IPS-11a (cell line): ENCODE data around the gene ASF1B.

ENCODE experiments used
- H3K4me3 ChIP-seq: one replicate; pipeline ENCODE4 v1.5.1; 2013; ENCODE audit warnings: low read depth, low read length, control low read depth

ASF1B gene

GRCh38 chr19:14088634-14089411 lies 47.6 kb downstream of the ASF1B start:
- peak overlapping the region; percentile 25 for H3K4me3 ChIP-seq

- H3K4me3 ChIP-seq: no peak overlapping the region
Measured at GRCh38 chr19:14086098-14086497, 50.3 kb downstream of the ASF1B start.

- peak within 1 kb of the TSS; percentile 13 for H3K4me3 ChIP-seq
Measured at GRCh38 chr19:14085309-14085995, 50.9 kb downstream of the ASF1B start, which contains the start of gene C19orf67. Gene C19orf67 (minus strand): TSS chr19:14085783. CDS start chr19:14085627, 156 bp downstream.

- H3K4me3 ChIP-seq: no peak overlapping the region
Measured at GRCh38 chr19:14082675-14082960, 53.8 kb downstream of the ASF1B start.

- peak overlapping the region; percentile 72 for H3K4me3 ChIP-seq
Measured at GRCh38 chr19:14081797-14082674, 54.4 kb downstream of the ASF1B start.

GRCh38 chr19:14080887-14081796 lies 55.2 kb downstream of the ASF1B start:
- H3K4me3 ChIP-seq: peak overlapping the region; percentile 72

GRCh38 chr19:14078411-14078810 lies 58.0 kb downstream of the ASF1B start:
- H3K4me3 ChIP-seq: no peak overlapping the region

GRCh38 chr19:14073925-14074838 lies 62.2 kb downstream of the ASF1B start:
- H3K4me3 ChIP-seq: peak overlapping the region; percentile 51

- H3K4me3 ChIP-seq: peak overlapping the region; percentile 51
Measured at GRCh38 chr19:14073261-14073924, 63.0 kb downstream of the ASF1B start.

- H3K4me3 ChIP-seq: peak within 1 kb of the TSS; percentile 51
Measured at GRCh38 chr19:14072535-14073260, 63.7 kb downstream of the ASF1B start, which contains the start of gene MISP3. Gene MISP3 (plus strand): TSS chr19:14072786. CDS start chr19:14073310, 524 bp downstream.

- no peak overlapping the region for H3K4me3 ChIP-seq
Measured at GRCh38 chr19:14070268-14071050, 65.9 kb downstream of the ASF1B start.
